Measurements from ENCODE around the gene ADPRHL1.

- TF ChIP-seq MAX (IDR thresholded peaks at IDR 0.05) = no peak
- no peak for TF ChIP-seq YY1 (IDR thresholded peaks at IDR 0.05)
- no peak for TF ChIP-seq CTCF (IDR thresholded peaks at IDR 0.05; ENCODE audit: low read depth, low read length, missing input control)
- no peak for TF ChIP-seq TAF1 (conservative IDR thresholded peaks at IDR 0.05)
- no peak for TF ChIP-seq GABPA (IDR thresholded peaks at IDR 0.05 in 1 of 2, conservative IDR thresholded peaks at IDR 0.05 in 1 of 2)
- no peak for TF ChIP-seq RAD21 (IDR thresholded peaks at IDR 0.05)
- no peak for TF ChIP-seq REST (IDR thresholded peaks at IDR 0.05)
- TF ChIP-seq JUND (IDR thresholded peaks at IDR 0.05) = no peak
- TF ChIP-seq SP1 (IDR thresholded peaks at IDR 0.05) = no peak
- no peak for TF ChIP-seq HNF4G (IDR thresholded peaks at IDR 0.05)
- no peak for TF ChIP-seq FOXA1 (IDR thresholded peaks at IDR 0.05)
Observed at GRCh38 chr13:113358653-113359190, 94.6 kb downstream of the ADPRHL1 start.
